ENCODE results near the gene BMPER.

- no peak for TF ChIP-seq EZH2 (IDR thresholded peaks at IDR 0.05)
- no peak for TF ChIP-seq POLR2AphosphoS5 (IDR thresholded peaks at IDR 0.05; ENCODE audit: borderline replicate concordance, low read depth, low read length)
These were observed 125.8 kb downstream of the BMPER start for GRCh38 chr7:34031156-34031555.

All from SK-N-MC (cell line).